NCI-H2227 (cell line): ENCODE measurements around the gene TNS3.

Experiments
- DNase-seq: peaks from one replicate; lab custom pipeline; 2025; ENCODE audit not compliant: unreplicated experiment; lab: John Stamatoyannopoulos, UW

The TNS3 gene

GRCh38 chr7:47295606-47296005 is 286.3 kb downstream of the TNS3 start:
- DNase-seq: no peak

- DNase-seq: no peak
These were observed 287.2 kb downstream of the TNS3 start for GRCh38 chr7:47294556-47295222.

- no peak for DNase-seq
These were observed 287.9 kb downstream of the TNS3 start for GRCh38 chr7:47293884-47294555.

DNA sequence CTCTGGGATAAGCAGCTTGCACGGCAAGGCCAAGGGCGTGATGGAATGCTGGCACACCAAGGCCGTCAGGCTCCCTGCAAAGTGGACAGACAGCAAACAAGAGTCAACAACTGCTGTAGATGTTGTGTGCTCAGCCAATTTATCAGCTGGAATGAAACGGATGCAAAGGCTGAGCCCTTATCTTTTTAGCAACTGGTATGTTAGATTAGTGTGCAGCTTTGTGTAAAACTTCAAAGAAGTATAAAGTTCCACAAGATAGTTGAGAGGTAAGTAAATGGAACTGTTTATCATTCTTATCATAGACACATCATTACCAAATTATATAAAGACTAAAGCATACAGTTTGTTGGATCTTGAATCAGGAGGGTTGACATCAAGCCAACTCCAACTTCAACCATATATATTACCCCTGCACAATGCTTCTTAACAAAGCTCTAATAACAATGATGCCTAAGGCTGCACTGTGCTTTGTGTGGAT is 289.0 kb downstream of the TNS3 start:
- DNase-seq: no peak

GRCh38 chr7:47291461-47292081 is 290.3 kb downstream of the TNS3 start:
- DNase-seq: no peak

DNA sequence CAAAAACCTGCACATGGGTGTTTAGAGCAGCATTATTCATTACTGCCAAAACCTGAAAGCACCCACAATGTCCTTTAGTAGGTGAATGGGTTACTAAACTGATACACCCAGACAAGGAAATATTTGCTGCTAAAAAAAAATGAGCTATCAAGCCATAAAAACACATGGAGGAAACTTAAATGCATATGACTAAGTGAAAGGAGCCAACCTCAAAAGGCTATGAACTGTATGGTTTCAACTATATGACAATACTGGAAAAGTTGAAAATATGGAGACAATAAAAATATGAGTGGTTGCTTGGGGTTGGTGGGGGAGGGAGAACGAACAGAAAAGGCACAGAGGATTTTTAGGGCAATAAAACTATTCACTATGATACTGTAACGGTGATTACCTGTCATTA is 291.0 kb downstream of the TNS3 start:
- DNase-seq: no peak

GRCh38 chr7:47290466-47290865 is 291.4 kb downstream of the TNS3 start:
- DNase-seq: no peak

DNA sequence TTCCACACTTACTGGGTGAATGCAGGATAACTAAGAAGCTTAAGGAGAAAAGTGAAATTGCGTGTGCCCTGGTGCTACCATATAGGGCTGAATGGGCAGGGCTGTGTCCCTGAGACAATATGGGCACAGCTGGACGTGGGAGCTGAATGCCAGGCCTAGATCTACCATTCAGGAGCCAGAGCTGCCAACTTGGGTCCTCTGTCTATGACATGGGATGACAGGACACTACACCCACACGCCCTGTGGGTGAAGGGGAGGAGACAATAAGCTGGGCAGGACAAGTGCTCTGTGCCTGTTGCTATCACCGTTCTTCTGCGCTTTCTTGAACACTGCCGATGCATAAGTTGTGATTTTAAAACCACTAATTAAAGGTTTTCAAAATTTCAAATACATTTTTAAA is 293.9 kb downstream of the TNS3 start:
- no peak for DNase-seq

- no peak for DNase-seq
These were observed 295.9 kb downstream of the TNS3 start for GRCh38 chr7:47285860-47286491.

GRCh38 chr7:47284691-47285635 is 296.9 kb downstream of the TNS3 start:
- DNase-seq: no peak

DNA sequence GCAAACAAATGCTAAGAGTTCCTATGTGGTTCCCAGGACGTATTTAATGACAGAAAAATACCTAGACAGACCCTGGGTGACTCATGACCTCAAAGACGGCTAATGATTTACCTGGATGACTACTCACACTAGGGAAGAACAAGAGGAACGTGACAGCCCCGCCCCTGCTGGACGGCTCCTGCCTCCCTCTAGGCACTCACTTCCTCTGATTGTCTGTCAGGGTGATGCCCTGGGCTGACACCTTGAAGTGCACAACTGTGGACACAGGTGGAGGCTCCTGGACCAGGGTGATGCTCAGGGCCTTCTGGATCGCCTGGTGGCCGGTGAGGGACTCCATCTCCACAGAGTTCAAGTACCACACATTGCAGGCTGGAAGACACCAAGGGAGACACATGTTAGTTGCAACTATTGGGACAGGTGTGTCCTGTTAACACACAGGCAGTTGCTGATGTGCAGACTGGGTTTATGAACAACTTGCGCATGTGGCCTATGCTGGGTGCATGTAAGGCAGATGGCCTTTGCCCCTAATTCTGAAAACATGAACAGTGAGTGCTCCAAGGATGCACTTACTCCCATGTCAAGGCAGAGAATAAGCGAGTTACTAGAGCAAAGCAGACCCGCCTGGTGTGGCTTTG is 298.3 kb downstream of the TNS3 start:
- DNase-seq: no peak

DNA sequence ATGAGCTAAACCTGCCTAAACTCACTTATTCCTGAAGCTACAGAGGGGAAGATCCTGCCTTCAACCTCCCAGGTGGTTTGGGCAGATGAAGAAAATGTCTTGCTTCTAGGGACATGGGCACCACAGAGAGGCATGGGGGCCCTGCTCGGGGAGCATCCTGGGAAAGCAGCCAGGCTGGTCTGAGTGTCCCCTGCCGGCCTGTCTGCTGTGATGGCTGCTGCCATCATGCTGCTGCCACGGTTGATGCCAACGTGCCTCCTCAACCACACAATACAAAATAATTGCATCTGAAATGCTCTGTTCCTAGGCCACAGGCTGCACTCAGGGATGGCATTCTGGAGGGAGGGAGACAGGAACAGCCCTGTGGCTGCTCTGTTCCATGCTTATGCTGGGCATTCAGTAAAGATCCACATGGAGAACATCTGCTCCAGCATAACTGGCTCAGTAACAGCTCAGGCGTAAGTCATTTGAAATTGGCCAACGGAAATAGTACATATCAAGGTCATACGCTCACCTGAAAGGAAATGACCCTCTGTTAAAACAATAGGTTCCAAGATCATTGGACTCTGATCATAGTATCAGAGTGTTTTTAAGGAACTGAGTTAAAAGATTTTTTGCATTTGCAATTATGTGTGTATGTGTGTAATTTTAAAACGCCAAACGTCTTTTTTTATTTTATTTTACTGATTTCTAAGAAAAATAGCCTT is 299.0 kb downstream of the TNS3 start:
- no peak for DNase-seq

DNA sequence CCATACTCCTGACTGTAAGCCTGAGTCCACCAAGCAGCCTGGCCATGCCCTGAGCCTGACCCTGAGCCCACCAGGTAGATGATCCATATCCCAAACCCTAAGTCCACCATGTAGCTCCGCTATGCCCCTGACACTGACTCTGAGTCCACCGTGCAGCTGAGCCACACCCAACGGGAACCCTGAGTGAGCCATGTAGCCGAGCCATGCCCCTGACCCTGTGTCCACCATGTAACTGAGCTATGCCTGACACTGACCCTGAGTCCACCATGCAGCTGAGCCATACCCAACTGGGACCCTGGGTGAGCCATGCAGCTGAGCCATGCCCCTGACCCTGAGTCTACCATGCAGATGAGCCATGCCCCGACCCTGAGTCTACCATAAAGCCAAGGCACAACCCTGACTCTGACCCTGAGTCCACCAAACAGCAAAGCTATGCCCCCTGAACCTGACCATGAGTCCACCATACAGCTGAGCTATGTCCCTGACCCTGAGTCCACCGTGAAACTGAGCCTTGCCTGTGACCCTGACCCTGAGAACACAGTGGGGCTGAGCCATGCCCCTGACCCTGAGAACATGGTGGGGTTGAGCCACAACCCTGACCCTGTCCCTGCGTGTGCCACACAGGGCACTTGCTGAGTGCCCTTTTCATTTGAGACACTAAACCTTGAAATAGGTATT is 299.8 kb downstream of the TNS3 start:
- no peak for DNase-seq

GRCh38 chr7:47281161-47281560 is 300.8 kb downstream of the TNS3 start:
- no peak for DNase-seq

GRCh38 chr7:47280114-47280513 is 301.8 kb downstream of the TNS3 start:
- no peak for DNase-seq

- no peak for DNase-seq
These were observed 303.9 kb downstream of the TNS3 start for GRCh38 chr7:47278043-47278442.

- DNase-seq: no peak
These were observed 304.6 kb downstream of the TNS3 start for GRCh38 chr7:47277321-47277781.

- no peak for DNase-seq
These were observed 307.7 kb downstream of the TNS3 start for GRCh38 chr7:47273974-47274766.
